ENCODE data around the gene TSEN34.

- TF ChIP-seq, protein P1, sequence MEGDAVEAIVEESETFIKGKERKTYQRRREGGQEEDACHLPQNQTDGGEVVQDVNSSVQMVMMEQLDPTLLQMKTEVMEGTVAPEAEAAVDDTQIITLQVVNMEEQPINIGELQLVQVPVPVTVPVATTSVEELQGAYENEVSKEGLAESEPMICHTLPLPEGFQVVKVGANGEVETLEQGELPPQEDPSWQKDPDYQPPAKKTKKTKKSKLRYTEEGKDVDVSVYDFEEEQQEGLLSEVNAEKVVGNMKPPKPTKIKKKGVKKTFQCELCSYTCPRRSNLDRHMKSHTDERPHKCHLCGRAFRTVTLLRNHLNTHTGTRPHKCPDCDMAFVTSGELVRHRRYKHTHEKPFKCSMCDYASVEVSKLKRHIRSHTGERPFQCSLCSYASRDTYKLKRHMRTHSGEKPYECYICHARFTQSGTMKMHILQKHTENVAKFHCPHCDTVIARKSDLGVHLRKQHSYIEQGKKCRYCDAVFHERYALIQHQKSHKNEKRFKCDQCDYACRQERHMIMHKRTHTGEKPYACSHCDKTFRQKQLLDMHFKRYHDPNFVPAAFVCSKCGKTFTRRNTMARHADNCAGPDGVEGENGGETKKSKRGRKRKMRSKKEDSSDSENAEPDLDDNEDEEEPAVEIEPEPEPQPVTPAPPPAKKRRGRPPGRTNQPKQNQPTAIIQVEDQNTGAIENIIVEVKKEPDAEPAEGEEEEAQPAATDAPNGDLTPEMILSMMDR (conservative IDR thresholded peaks at IDR 0.05; ENCODE audit: low read length) = no peak
- no peak for TF ChIP-seq EZH2phosphoT487 (IDR thresholded peaks at IDR 0.05; ENCODE audit: borderline replicate concordance)
Observed at GRCh38 chr19:54216869-54217268, 25.8 kb downstream of the TSEN34 start.
